Adrenal gland (tissue), 12 donors: ENCODE data around the gene FHOD3. TPM values are rescaled to one million over a fixed set of nuclear protein-coding genes. Genes with fewer than 3 reads are reported as not detected.

ENCODE experiments used
- DNase-seq, 7 donors: peaks; one replicate each; pipeline ENCODE4 v3.0.0-alpha.2; 2019 to 2020
- H3K27ac ChIP-seq, 5 donors: fragments of 200-600 bp; sonication (generic) in 4 of 5; 1 replicate in 3 of 5; 2 replicates in 2 of 5; pipeline versions ENCODE4 v1.5.1 to v1.8.0; 2016 to 2020; ENCODE audit warnings: mild to moderate bottlenecking in 1 of 5
- H3K27me3 ChIP-seq: fragments of 200-600 bp; 2 replicates; pipeline ENCODE4 v1.8.0; 2021
- H3K36me3 ChIP-seq, 2 donors: fragments of 200-600 bp; replicated peaks in 1 of 2; 1 replicate in 1 of 2; 2 replicates in 1 of 2; pipeline versions ENCODE4 v1.5.1 to v1.8.0; 2018 to 2022
- H3K4me1 ChIP-seq, 2 donors: fragments of 200-600 bp; replicated peaks in 1 of 2; 1 replicate in 1 of 2; 2 replicates in 1 of 2; pipeline versions ENCODE4 v1.5.1 to v1.8.0; 2018 to 2021
- H3K4me3 ChIP-seq, 4 donors: fragments of 200-600 bp; sonication (generic) in 3 of 4; one replicate each; pipeline ENCODE4 v1.5.1; 2016 to 2018
- H3K9me3 ChIP-seq, 3 donors: fragments of 200-600 bp; sonication (generic) in 1 of 3; replicated peaks in 1 of 3; 1 replicate in 2 of 3; 2 replicates in 1 of 3; pipeline versions ENCODE4 v1.5.1 to v1.8.0; 2016 to 2021
- CTCF ChIP-seq, 6 experiments: fragments of 450-650 bp in 4 of 6; fragments of 200-600 bp in 2 of 6; sonication (generic) in 1 of 6; IDR thresholded peaks; 1 replicate in 5 of 6; 2 replicates in 1 of 6; pipeline versions ENCODE4 v1.5.1 to v1.8.0; 2016 to 2021; ENCODE audit warnings: antibody characterized with exemption in 6 of 6, mild to moderate bottlenecking in 2 of 6, moderate library complexity in 1 of 6
- POLR2A ChIP-seq, 2 donors: fragments of 450-650 bp; IDR thresholded peaks; one replicate each; pipeline ENCODE4 v1.6.1; 2017; ENCODE audit warnings: antibody characterized with exemption in 2 of 2, mild to moderate bottlenecking in 2 of 2, moderate library complexity in 1 of 2
- WGBS, 4 donors: extraction: QIAGEN DNeasy Blood & Tissue Kit in 2 of 4; methylation state at CpG; one replicate each; pipeline versions ENCODE4 v1.1.5 to v1.1.7; 2013 to 2017; 5-methylcytosine and 5-hydroxymethylcytosine counted together
- intact Hi-C, 2 donors: fragments of 100-400 bp; cut with DNase I; formaldehyde crosslinking; loops; one replicate each; pipeline versions ENCODE4 v1.14.1 to v1.15.0; 2022 to 2023
- polyA plus RNA-seq, 3 donors: library from polyadenylated mRNA; stranded (reverse); fragments of 200-250 nt in 2 of 3; fragments of 350-450 nt in 1 of 3; fragmentation: Illumina TruSeq in 1 of 3; extraction: RNeasy Lipid Tissue Mini Kit (QIAGEN cat#74804) in 1 of 3; gene quantifications; one replicate each; pipeline ENCODE4 v1.2.3, GENCODE V29; 2013 to 2014
- total RNA-seq, 9 donors: library from RNA; depleted of rRNA in 4 of 9; stranded (reverse); fragments of >200 nt in 4 of 9; fragments of 120-200 nt in 1 of 9; fragmentation: NEBNext Ultra II Directional in 1 of 9; extraction: Animal tissue kit (Norgen Biotek cat#: 25700) in 1 of 9; gene quantifications; one replicate each; pipeline versions ENCODE4 v1.1.0 to v1.2.4, GENCODE V29; 2013 to 2023
- donor health status: healthy with polysubstance abuse.
- donor health status: Bipolar disorder and iron deficiency.
- donor health status: DM: yes; HTN: yes; CAD: no.
- donor health status: DM: no; HTN: no; CAD: no.
- donor health status: DM: no; HTN: no; CAD: no.
- donor health status: DM: yes; HTN: yes; CAD: no.

Gene FHOD3
- total and polyA plus RNA-seq, 12 donors, result 17.5 to 87.9 (median 48.5) TPM

- TF ChIP-seq POLR2A (IDR thresholded peaks at IDR 0.05) (no peak), CTCF (IDR thresholded peaks at IDR 0.05) (no peak)
- H3K4me1 ChIP-seq, result peaks cover 3 to 23% of the 10 kb centered on the region in 2 donors
- no peaks in the 10 kb centered on the region for H3K36me3 ChIP-seq
- H3K27me3 ChIP-seq, result no peaks in the 10 kb centered on the region
- WGBS, 4 donors, result 57 to 73% (median 69%) methylated on average over 3 of the region's 3 CpGs
- H3K27ac ChIP-seq, result no peak overlapping the region
- H3K4me3 ChIP-seq, result no peak overlapping the region
- H3K9me3 ChIP-seq, result no peaks in the 10 kb centered on the region
- DNase-seq, result no peak
- intact Hi-C loops, result no loop called here
Observed at GRCh38 chr18:36387310-36387709, 89.8 kb downstream of the FHOD3 start.

GRCh38 chr18:36388310-36388709, 90.8 kb downstream of the FHOD3 start:
- Histone ChIP-seq H3K4me3 (no peak overlapping the region), H3K4me1 (peaks cover 0 to 13% of the 10 kb centered on the region in 2 donors), H3K27ac (no peak overlapping the region), H3K9me3 (no peaks in the 10 kb centered on the region), H3K36me3 (no peaks in the 10 kb centered on the region), H3K27me3 (no peaks in the 10 kb centered on the region)
- DNase-seq, result no peak
- intact Hi-C loops, result no loop called here
- TF ChIP-seq POLR2A (IDR thresholded peaks at IDR 0.05) (no peak), CTCF (IDR thresholded peaks at IDR 0.05) (no peak)
- 88 to 100% (median 91%) methylated on average over 3 to 4 of the region's 4 CpGs for WGBS, 4 donors

- Histone ChIP-seq H3K4me1 (peaks cover 0 to 7% of the 10 kb centered on the region in 2 donors), H3K27me3 (no peaks in the 10 kb centered on the region), H3K4me3 (no peak overlapping the region), H3K36me3 (no peaks in the 10 kb centered on the region), H3K27ac (no peak overlapping the region), H3K9me3 (no peaks in the 10 kb centered on the region)
- no peak for DNase-seq
- intact Hi-C loops, result no loop called here
- WGBS, 4 donors, result 89 to 93% (median 92%) methylated on average over 7 of the region's 7 CpGs
- TF ChIP-seq POLR2A (IDR thresholded peaks at IDR 0.05) (no peak), CTCF (IDR thresholded peaks at IDR 0.05) (no peak)
Observed at GRCh38 chr18:36389027-36389426, 91.5 kb downstream of the FHOD3 start.

- no peaks in the 10 kb centered on the region for H3K27me3 ChIP-seq
- H3K4me1 ChIP-seq, result peaks cover 0 to 7% of the 10 kb centered on the region in 2 donors
- 65 to 85% (median 73%) methylated on average over 2 to 5 of the region's 5 CpGs for WGBS, 4 donors
- intact Hi-C loops, result no loop called here
- H3K36me3 ChIP-seq, result no peaks in the 10 kb centered on the region
- H3K9me3 ChIP-seq, result no peaks in the 10 kb centered on the region
- H3K4me3 ChIP-seq, result no peak overlapping the region
- H3K27ac ChIP-seq, result no peak overlapping the region
- TF ChIP-seq POLR2A (IDR thresholded peaks at IDR 0.05), result no peak
- no peak for TF ChIP-seq CTCF (IDR thresholded peaks at IDR 0.05)
- DNase-seq, result no peak
Observed at GRCh38 chr18:36389811-36390581, 92.5 kb downstream of the FHOD3 start.
